Neutrophil (primary cell): ENCODE measurements around the gene CERS1.

Experiments
- H3K27ac ChIP-seq: fragments of 200-600 bp; sonication (generic); 2 replicates; pipeline ENCODE4 v1.5.1; 2016; ENCODE audit warnings: mild to moderate bottlenecking, moderate library complexity
- H3K27me3 ChIP-seq: fragments of 200-600 bp; sonication (generic); 2 replicates; pipeline ENCODE4 v1.6.0; 2016; ENCODE audit warnings: mild to moderate bottlenecking
- H3K36me3 ChIP-seq: fragments of 200-600 bp; sonication (generic); 2 replicates; pipeline ENCODE4 v1.5.1; 2017
- H3K4me1 ChIP-seq, 2 experiments: fragments of 200-600 bp in 1 of 2; sonication (generic) in 1 of 2; 1 replicate in 1 of 2; 2 replicates in 1 of 2; pipeline versions ENCODE4 v1.5.1 to v1.6.1; 2013 to 2016; ENCODE audit warnings: low read depth in 1 of 2, low read length in 1 of 2, mild to moderate bottlenecking in 1 of 2, moderate library complexity in 1 of 2; ENCODE audit not compliant: control insufficient read depth in 1 of 2, insufficient read depth in 1 of 2
- H3K4me3 ChIP-seq, 2 experiments: fragments of 200-600 bp in 1 of 2; sonication (generic) in 1 of 2; 1 replicate in 1 of 2; 2 replicates in 1 of 2; pipeline ENCODE4 v1.5.1; 2013 to 2016; ENCODE audit warnings: low read depth in 1 of 2, low read length in 1 of 2, mild to moderate bottlenecking in 1 of 2, moderate library complexity in 1 of 2
- H3K9me3 ChIP-seq: fragments of 200-600 bp; sonication (generic); 2 replicates; pipeline ENCODE4 v1.5.1; 2016
- CTCF ChIP-seq: fragments of 200-600 bp; sonication (generic); IDR thresholded peaks from 2 replicates; pipeline ENCODE4 v1.5.1; 2016; ENCODE audit warnings: antibody characterized with exemption

The CERS1 gene

GRCh38 chr19:18893587-18894253 lies 2.2 kb downstream of the CERS1 start:
- Histone ChIP-seq H3K27ac (no peak overlapping the region), H3K4me1 (peaks cover 4 to 12% of the 10 kb centered on the region in 2 experiments), H3K36me3 (peaks cover 7% of the 10 kb centered on the region), H3K9me3 (no peaks in the 10 kb centered on the region), H3K27me3 (peaks cover 71% of the 10 kb centered on the region), H3K4me3 (no peak overlapping the region)
- TF ChIP-seq CTCF: no peak

- H3K9me3 ChIP-seq: no peaks in the 10 kb centered on the region
- peaks cover 0 to 3% of the 10 kb centered on the region in 2 experiments for H3K4me1 ChIP-seq
- H3K27me3 ChIP-seq: peaks cover 43% of the 10 kb centered on the region
- no peak overlapping the region for H3K4me3 ChIP-seq
- no peaks in the 10 kb centered on the region for H3K36me3 ChIP-seq
- H3K27ac ChIP-seq: no peak overlapping the region
- TF ChIP-seq CTCF: no peak
These were observed 5.8 kb downstream of the CERS1 start for GRCh38 chr19:18889949-18890745.

DNA sequence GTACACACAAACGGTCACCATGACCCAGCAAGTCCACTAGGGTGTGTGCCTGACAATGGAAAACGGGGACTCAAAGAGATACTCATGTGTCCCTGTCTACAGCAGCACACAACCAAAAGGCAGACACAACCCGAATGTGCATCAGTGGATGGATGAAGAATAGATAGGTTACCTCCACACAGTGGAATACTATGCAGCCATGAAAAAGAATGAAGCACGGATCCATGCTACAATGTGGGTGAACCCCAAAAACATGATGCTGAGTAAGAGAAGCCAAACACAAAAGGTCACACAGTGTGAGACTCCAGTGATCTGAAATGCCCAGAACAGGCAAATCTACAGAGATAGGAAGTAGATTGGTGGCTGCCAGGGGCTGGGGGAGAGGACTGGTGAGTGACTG lies 9.0 kb downstream of the CERS1 start:
- Histone ChIP-seq H3K4me3 (no peak overlapping the region), H3K36me3 (no peaks in the 10 kb centered on the region), H3K4me1 (no peaks in the 10 kb centered on the region), H3K9me3 (no peaks in the 10 kb centered on the region), H3K27ac (no peak overlapping the region), H3K27me3 (peaks cover 12% of the 10 kb centered on the region)
- no peak for TF ChIP-seq CTCF

DNA sequence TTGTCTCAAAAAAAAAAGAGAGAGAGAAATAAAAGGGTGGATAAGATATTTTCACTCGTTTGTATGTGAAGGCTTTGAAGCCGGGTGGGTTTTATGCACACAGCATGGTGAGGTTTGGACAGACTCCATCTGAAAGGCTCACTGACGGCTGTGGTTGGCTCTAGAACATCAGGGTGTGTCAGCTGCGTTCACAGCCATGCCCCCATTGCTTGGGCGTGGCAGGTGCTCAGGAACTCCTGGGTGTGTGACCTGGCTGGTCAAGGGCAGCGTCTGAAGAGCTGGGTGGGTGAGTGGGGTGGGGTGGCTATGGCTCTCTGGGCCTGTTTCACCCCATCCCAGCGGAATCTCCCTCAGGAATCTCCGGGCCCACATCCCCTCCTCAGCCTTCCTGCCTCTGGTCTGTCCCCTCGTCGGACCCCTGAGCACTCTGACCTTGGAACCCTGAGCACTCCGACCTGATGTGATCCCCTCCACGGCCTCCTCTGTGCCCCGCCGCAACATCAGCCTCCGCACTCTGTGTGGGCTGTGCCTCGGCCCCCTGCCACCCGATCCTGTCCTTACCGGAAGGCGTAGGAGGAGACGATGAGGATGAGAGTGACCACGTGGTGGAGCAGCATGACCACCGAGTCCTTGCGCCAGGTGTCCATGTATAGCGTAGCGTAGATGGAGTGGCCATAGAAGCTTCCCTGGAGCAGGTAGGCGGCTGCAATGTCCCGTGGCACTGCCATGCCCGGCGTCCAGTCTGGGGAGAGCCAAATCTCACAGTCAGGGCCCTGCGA lies 12.2 kb downstream of the CERS1 start:
- H3K4me3 ChIP-seq: no peak overlapping the region
- no peaks in the 10 kb centered on the region for H3K36me3 ChIP-seq
- H3K9me3 ChIP-seq: no peaks in the 10 kb centered on the region
- TF ChIP-seq CTCF: no peak
- H3K4me1 ChIP-seq: no peaks in the 10 kb centered on the region
- no peaks in the 10 kb centered on the region for H3K27me3 ChIP-seq
- H3K27ac ChIP-seq: no peak overlapping the region

DNA sequence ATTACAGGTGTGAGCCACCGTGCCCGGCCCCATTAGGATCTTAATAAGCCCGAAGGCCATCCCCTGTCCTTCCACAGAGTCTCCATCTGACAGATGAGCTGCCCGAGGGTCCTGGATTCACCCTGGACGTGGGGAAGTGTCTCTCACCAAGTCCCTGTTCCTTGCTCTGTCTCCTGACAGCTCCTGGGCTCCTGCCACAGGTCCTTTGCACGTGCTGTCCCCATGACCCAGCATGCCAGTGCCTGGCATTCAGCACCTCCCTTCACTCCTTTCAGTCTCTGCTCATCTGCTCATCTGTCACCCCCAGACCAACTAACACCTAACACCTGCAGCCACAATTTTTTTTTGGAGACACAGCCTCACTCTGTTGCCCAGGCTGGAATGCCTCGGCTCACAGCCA lies 14.5 kb downstream of the CERS1 start:
- Histone ChIP-seq H3K9me3 (no peaks in the 10 kb centered on the region), H3K27ac (no peak overlapping the region), H3K36me3 (no peaks in the 10 kb centered on the region), H3K27me3 (no peaks in the 10 kb centered on the region), H3K4me1 (no peaks in the 10 kb centered on the region), H3K4me3 (no peak overlapping the region)
- no peak for TF ChIP-seq CTCF
